Activated CD8-positive, alpha-beta memory T cell treated with anti-CD3 and anti-CD28 coated beads, Interleukin-2, amount 50 U/mL, for 24 hours (primary cell): ENCODE data around the gene PLA2G4E.
A peak's percentile ranks its signal among the peaks of the same experiment; 100 is the strongest.

Experiments
- DNase-seq: peaks from one replicate; pipeline ENCODE4 v3.0.0-alpha.2; 2020; ENCODE audit errors: extremely low read depth

Gene PLA2G4E

GRCh38 chr15:41977757-41978383 is 43.0 kb downstream of the PLA2G4E start:
- no peak for DNase-seq

GRCh38 chr15:41975669-41976068 is 45.2 kb downstream of the PLA2G4E start:
- no peak for DNase-seq

- DNase-seq: no peak
Observed at GRCh38 chr15:41974041-41974440, 46.8 kb downstream of the PLA2G4E start.

- DNase-seq: peak; percentile 90
Observed at GRCh38 chr15:41972253-41973242, 48.3 kb downstream of the PLA2G4E start, which contains the start of gene EHD4. TSS of gene EHD4 (minus strand) at chr15:41972557. CDS start at chr15:41972494, 63 bp downstream.

GRCh38 chr15:41971895-41972252 is 49.0 kb downstream of the PLA2G4E start:
- DNase-seq: no peak

GRCh38 chr15:41971089-41971894 is 49.5 kb downstream of the PLA2G4E start:
- peak; percentile 33 for DNase-seq

- DNase-seq: no peak
Observed at GRCh38 chr15:41970456-41970855, 50.4 kb downstream of the PLA2G4E start.

GRCh38 chr15:41969851-41970431 is 50.9 kb downstream of the PLA2G4E start:
- DNase-seq: no peak

- no peak for DNase-seq
Observed at GRCh38 chr15:41968701-41969100, 52.1 kb downstream of the PLA2G4E start.

- no peak for DNase-seq
Observed at GRCh38 chr15:41967506-41968206, 53.2 kb downstream of the PLA2G4E start.

GRCh38 chr15:41966920-41967465 is 53.8 kb downstream of the PLA2G4E start:
- no peak for DNase-seq

GRCh38 chr15:41966414-41966812 is 54.4 kb downstream of the PLA2G4E start:
- no peak for DNase-seq

GRCh38 chr15:41965441-41966413 is 55.1 kb downstream of the PLA2G4E start:
- DNase-seq: no peak

GRCh38 chr15:41961595-41962202 is 59.1 kb downstream of the PLA2G4E start:
- DNase-seq: no peak

GRCh38 chr15:41961001-41961518 is 59.8 kb downstream of the PLA2G4E start:
- DNase-seq: no peak

- DNase-seq: no peak
Observed at GRCh38 chr15:41958002-41958420, 62.8 kb downstream of the PLA2G4E start.

- DNase-seq: no peak
Observed at GRCh38 chr15:41957021-41957897, 63.6 kb downstream of the PLA2G4E start.
